ENCODE data around the gene CLDN9.

The CLDN9 gene

DNA sequence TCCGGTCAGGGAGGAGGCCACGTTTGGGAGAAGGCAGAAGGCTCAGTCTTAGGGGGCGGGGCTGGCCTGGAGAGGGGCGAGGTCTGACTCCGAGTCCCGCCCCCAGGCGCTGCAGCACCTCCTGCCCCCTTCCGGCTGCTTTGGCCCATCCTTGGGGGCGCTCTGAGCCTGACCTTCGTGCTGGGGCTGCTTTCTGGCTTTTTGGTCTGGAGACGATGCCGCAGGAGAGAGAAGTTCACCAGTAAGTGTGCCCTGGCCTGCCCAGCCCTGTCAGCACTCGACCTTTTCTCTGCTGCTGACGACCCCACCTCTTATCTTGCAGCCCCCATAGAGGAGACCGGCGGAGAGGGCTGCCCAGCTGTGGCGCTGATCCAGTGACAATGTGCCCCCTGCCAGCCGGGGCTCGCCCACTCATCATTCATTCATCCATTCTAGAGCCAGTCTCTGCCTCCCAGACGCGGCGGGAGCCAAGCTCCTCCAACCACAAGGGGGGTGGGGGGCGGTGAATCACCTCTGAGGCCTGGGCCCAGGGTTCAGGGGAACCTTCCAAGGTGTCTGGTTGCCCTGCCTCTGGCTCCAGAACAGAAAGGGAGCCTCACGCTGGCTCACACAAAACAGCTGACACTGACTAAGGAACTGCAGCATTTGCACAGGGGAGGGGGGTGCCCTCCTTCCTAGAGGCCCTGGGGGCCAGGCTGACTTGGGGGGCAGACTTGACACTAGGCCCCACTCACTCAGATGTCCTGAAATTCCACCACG is 8.9 kb downstream of the CLDN9 start (continued):
- TF ChIP-seq, protein P1, sequence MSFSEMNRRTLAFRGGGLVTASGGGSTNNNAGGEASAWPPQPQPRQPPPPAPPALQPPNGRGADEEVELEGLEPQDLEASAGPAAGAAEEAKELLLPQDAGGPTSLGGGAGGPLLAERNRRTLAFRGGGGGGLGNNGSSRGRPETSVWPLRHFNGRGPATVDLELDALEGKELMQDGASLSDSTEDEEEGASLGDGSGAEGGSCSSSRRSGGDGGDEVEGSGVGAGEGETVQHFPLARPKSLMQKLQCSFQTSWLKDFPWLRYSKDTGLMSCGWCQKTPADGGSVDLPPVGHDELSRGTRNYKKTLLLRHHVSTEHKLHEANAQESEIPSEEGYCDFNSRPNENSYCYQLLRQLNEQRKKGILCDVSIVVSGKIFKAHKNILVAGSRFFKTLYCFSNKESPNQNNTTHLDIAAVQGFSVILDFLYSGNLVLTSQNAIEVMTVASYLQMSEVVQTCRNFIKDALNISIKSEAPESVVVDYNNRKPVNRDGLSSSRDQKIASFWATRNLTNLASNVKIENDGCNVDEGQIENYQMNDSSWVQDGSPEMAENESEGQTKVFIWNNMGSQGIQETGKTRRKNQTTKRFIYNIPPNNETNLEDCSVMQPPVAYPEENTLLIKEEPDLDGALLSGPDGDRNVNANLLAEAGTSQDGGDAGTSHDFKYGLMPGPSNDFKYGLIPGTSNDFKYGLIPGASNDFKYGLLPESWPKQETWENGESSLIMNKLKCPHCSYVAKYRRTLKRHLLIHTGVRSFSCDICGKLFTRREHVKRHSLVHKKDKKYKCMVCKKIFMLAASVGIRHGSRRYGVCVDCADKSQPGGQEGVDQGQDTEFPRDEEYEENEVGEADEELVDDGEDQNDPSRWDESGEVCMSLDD (tag by site-specific recombination; IDR thresholded peaks at IDR 0.05): peak; percentile 69; the same call in 1 of the 2 replicates
- peak; percentile 88 for TF ChIP-seq ZBTB48 (tag by site-specific recombination; IDR thresholded peaks at IDR 0.05)
- TF ChIP-seq YY1 (tag by site-specific recombination; IDR thresholded peaks at IDR 0.05): no peak
- TF ChIP-seq KLF16 (tag by site-specific recombination; IDR thresholded peaks at IDR 0.05): peak; percentile 40; the same call in 1 of the 2 replicates
- peak; percentile 7; the same call in 1 of the 2 replicates for TF ChIP-seq KLF8 (tag by site-specific recombination; IDR thresholded peaks at IDR 0.05)
- TF ChIP-seq ZNF24 (tag by site-specific recombination; IDR thresholded peaks at IDR 0.05): peak; percentile 96
- TF ChIP-seq KLF9 (tag by site-specific recombination; IDR thresholded peaks at IDR 0.05; ENCODE audit: low read depth): peak; percentile 91
- TF ChIP-seq KLF10 (tag by site-specific recombination; IDR thresholded peaks at IDR 0.05): 0 out of 2 replicates have a peak, but pooled peaks have one; percentile 10
- TF ChIP-seq, protein P2, sequence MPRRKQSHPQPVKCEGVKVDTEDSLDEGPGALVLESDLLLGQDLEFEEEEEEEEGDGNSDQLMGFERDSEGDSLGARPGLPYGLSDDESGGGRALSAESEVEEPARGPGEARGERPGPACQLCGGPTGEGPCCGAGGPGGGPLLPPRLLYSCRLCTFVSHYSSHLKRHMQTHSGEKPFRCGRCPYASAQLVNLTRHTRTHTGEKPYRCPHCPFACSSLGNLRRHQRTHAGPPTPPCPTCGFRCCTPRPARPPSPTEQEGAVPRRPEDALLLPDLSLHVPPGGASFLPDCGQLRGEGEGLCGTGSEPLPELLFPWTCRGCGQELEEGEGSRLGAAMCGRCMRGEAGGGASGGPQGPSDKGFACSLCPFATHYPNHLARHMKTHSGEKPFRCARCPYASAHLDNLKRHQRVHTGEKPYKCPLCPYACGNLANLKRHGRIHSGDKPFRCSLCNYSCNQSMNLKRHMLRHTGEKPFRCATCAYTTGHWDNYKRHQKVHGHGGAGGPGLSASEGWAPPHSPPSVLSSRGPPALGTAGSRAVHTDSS (tag by site-specific recombination; IDR thresholded peaks at IDR 0.05): no peak
- TF ChIP-seq, protein P3, sequence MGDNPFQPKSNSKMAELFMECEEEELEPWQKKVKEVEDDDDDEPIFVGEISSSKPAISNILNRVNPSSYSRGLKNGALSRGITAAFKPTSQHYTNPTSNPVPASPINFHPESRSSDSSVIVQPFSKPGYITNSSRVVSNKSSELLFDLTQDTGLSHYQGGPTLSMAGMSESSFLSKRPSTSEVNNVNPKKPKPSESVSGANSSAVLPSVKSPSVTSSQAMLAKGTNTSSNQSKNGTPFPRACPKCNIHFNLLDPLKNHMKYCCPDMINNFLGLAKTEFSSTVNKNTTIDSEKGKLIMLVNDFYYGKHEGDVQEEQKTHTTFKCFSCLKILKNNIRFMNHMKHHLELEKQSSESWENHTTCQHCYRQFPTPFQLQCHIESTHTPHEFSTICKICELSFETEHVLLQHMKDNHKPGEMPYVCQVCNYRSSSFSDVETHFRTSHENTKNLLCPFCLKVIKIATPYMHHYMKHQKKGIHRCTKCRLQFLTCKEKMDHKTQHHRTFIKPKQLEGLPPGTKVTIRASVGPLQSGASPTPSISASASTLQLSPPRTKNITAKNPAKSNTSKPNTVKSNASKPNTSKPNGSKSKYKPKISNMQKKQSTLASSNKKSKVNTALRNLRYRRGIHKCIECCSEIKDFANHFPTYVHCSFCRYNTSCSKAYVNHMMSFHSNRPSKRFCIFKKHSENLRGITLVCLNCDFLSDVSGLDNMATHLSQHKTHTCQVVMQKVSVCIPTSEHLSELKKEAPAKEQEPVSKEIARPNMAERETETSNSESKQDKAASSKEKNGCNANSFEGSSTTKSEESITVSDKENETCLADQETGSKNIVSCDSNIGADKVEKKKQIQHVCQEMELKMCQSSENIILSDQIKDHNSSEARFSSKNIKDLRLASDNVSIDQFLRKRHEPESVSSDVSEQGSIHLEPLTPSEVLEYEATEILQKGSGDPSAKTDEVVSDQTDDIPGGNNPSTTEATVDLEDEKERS (tag by site-specific recombination; IDR thresholded peaks at IDR 0.05): no peak
- TF ChIP-seq ZFP37 (tag by site-specific recombination; IDR thresholded peaks at IDR 0.05): no peak
- no peak for TF ChIP-seq ZNF747 (tag by site-specific recombination; IDR thresholded peaks at IDR 0.05)
- TF ChIP-seq GLIS2 (tag by site-specific recombination; IDR thresholded peaks at IDR 0.05): peak; percentile 77
- TF ChIP-seq, protein P4, sequence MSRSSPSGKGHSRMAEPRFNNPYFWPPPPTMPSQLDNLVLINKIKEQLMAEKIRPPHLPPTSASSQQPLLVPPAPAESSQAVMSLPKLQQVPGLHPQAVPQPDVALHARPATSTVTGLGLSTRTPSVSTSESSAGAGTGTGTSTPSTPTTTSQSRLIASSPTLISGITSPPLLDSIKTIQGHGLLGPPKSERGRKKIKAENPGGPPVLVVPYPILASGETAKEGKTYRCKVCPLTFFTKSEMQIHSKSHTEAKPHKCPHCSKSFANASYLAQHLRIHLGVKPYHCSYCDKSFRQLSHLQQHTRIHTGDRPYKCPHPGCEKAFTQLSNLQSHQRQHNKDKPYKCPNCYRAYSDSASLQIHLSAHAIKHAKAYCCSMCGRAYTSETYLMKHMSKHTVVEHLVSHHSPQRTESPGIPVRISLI (tag by site-specific recombination; IDR thresholded peaks at IDR 0.05): no peak
- no peak for TF ChIP-seq HOXD13 (CRISPR knock-in tag; IDR thresholded peaks at IDR 0.05; ENCODE audit: borderline replicate concordance)
- TF ChIP-seq ZNF521 (tag by site-specific recombination; IDR thresholded peaks at IDR 0.05): no peak
- no peak for TF ChIP-seq ZNF544 (tag by site-specific recombination; IDR thresholded peaks at IDR 0.05)
- no peak for TF ChIP-seq ZNF184 (tag by site-specific recombination; IDR thresholded peaks at IDR 0.05)
- TF ChIP-seq ZNF600 (tag by site-specific recombination; IDR thresholded peaks at IDR 0.05): peak; percentile 95
- TF ChIP-seq, protein P5, sequence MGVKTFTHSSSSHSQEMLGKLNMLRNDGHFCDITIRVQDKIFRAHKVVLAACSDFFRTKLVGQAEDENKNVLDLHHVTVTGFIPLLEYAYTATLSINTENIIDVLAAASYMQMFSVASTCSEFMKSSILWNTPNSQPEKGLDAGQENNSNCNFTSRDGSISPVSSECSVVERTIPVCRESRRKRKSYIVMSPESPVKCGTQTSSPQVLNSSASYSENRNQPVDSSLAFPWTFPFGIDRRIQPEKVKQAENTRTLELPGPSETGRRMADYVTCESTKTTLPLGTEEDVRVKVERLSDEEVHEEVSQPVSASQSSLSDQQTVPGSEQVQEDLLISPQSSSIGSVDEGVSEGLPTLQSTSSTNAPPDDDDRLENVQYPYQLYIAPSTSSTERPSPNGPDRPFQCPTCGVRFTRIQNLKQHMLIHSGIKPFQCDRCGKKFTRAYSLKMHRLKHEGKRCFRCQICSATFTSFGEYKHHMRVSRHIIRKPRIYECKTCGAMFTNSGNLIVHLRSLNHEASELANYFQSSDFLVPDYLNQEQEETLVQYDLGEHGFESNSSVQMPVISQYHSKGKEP (tag by site-specific recombination; IDR thresholded peaks at IDR 0.05): no peak
- 0 out of 2 replicates have a peak, but pooled peaks have one; percentile 14 for TF ChIP-seq ZNF10 (tag by site-specific recombination; IDR thresholded peaks at IDR 0.05)
- TF ChIP-seq ZNF843 (tag by site-specific recombination; IDR thresholded peaks at IDR 0.05): no peak
- no peak for TF ChIP-seq ZNF138 (tag by site-specific recombination; IDR thresholded peaks at IDR 0.05; ENCODE audit: borderline replicate concordance)
- TF ChIP-seq BCL11B (tag by site-specific recombination; IDR thresholded peaks at IDR 0.05; ENCODE audit: low read depth): no peak
- peak; percentile 68 for TF ChIP-seq EGR2 (tag by site-specific recombination; IDR thresholded peaks at IDR 0.05; ENCODE audit: low read depth)

Measured in HEK293 (cell line).